Measurements from ENCODE around the gene ZFAND3. TPM values are rescaled to one million over a fixed set of nuclear protein-coding genes. Genes with fewer than 3 reads are reported as not detected.

ZFAND3 gene
- total and polyA plus RNA-seq, 3 donors from 2014 or later: 104 to 329 (median 109) TPM

DNA sequence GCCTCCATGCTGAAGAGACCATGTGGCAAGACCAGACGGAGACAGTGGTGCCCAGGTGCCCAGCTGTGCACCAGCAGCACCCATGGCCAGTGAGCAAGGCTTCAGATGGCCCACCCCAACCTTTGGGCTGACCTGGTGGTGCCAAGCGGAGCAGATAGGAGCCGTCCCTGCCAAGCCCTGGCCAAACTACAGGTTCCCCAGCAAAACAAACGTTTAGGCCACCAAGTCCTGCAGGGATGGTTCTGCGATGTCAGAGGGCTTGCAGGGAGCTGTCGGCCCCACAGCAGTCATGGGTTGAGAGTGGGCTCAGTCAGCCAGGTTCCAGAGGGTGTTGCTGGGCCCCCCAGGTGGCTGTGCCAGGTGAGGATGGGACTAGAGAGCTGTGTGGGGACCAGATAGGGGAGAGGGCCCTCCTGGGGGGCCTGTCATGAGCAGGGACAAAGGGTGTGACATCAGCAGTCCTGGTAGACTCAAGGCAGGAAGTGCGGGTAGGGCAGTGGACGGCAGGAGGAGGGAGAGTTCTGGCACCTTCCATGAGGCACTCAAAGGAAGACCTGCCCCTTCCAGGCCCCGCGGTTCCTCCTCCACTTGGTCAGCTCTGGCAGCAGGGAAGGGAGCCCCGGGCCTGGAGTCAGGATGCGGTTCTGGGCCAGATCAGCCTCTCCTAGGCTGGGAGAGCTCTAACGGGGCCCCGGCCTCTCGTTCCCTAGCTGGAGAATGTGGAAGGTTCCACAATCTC, 342.4 kb downstream of the ZFAND3 start:
- TF ChIP-seq, protein P1, sequence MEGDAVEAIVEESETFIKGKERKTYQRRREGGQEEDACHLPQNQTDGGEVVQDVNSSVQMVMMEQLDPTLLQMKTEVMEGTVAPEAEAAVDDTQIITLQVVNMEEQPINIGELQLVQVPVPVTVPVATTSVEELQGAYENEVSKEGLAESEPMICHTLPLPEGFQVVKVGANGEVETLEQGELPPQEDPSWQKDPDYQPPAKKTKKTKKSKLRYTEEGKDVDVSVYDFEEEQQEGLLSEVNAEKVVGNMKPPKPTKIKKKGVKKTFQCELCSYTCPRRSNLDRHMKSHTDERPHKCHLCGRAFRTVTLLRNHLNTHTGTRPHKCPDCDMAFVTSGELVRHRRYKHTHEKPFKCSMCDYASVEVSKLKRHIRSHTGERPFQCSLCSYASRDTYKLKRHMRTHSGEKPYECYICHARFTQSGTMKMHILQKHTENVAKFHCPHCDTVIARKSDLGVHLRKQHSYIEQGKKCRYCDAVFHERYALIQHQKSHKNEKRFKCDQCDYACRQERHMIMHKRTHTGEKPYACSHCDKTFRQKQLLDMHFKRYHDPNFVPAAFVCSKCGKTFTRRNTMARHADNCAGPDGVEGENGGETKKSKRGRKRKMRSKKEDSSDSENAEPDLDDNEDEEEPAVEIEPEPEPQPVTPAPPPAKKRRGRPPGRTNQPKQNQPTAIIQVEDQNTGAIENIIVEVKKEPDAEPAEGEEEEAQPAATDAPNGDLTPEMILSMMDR (IDR thresholded peaks at IDR 0.05): no peak
- TF ChIP-seq POLR2A (IDR thresholded peaks at IDR 0.05): no peak
- intact Hi-C loops (cut with DNase I; ENCODE audit: low total_unique reads): no loop called here

DNA sequence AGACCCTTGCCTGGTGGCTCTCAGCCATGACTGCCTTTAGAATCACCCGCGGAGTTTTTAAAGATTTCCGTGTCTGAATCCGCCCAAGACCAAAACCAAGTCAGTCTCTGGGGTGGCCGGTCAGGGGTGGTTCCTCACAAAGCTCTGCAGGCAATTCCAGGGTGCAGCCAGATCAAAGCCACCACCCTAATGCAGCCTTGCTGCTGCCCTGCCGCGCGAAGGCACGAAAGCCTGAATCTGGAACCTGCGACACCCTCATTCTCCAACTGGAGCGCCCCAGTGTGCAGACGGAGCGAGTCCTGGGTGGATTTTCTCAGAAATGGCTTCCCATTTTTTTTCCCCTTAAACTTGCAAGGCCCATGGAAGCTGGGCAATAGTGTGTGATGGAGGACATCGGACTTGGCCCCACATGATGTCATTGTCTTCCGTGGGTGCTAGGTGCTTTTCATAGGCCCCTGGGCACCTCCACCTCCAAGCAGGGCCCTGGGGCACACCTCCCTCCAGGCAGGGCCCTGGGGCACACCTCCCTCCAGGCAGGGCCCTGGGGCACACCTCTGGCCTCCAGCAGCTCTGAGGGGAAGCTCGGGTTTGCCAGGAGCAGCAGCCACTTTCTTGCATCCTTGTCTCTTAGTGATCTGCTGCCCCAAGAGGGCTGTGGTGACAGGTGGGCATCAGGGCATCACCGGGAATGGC, 343.1 kb downstream of the ZFAND3 start:
- intact Hi-C loops (cut with DNase I; ENCODE audit: low total_unique reads): no loop called here
- Histone ChIP-seq H3K36me3 (ENCODE audit: low read depth, missing control alignments) (no peaks in the 10 kb centered on the region), H3K4me3 (no peak overlapping the region), H3K27ac (no peak overlapping the region), H3K27me3 (no peaks in the 10 kb centered on the region), H3K9me3 (no peaks in the 10 kb centered on the region), H3K4me1 (peaks cover 5% of the 10 kb centered on the region)
- TF ChIP-seq, protein P1 (IDR thresholded peaks at IDR 0.05): no peak
- WGBS, 2 donors: 90 to 95% methylated on average over 15 to 17 of the region's 17 CpGs
- DNase-seq: no peak

More for the DNA sequence above, 342.4 kb downstream of the ZFAND3 start:
- H3K27me3 ChIP-seq: no peaks in the 10 kb centered on the region
- 89 to 95% methylated on average over 12 to 14 of the region's 15 CpGs for WGBS, 2 donors
- DNase-seq: no peak
- no peaks in the 10 kb centered on the region for H3K9me3 ChIP-seq
- H3K4me3 ChIP-seq: no peak overlapping the region
- H3K27ac ChIP-seq: no peak overlapping the region
- H3K36me3 ChIP-seq (ENCODE audit: low read depth, missing control alignments): no peaks in the 10 kb centered on the region
- peaks cover 5% of the 10 kb centered on the region for H3K4me1 ChIP-seq

DNA sequence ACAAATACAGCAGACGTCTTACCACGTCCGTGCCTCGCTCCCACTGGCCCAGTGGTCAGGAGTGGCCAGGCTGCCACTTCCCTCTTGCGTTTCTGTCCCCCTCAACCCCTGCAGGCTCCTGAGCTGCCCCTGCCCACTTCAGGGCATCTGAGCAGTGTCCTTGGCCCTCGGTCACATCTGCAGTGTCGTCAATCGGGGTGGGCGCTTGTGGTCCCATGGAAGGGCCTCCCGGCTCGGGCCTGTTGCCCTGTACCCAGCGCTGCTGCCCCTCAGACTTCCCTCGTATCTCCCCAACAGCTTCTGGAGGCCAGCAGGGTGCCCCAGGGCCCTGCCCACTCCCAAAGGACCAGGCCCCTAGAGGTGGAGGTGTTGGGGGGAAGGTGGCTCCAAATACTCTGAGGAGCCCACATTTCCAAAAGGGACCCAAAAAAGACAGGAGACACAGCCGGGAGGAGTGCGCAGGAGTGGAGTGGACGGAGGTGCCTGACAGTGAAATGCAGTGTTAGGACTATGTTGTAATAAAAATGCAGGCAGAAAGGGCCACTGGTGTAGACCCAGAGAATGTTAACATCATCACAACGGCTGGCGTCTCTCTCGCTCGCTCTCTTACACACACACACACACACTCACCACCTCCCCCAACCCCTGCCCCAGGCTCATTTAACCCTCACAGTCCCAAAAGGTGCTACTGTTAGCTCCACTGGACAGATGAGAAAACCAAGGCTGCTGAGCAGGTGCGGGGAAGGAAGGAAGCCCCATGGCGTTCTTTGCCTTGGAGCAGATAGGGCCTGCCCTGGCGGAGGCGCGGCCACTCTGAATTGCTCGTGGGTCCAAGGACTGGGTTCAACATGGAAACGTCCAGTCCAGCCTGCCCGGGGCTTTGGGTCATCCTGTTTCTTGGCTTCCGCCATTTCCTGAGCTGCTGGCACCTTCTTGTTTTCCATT, 343.9 kb downstream of the ZFAND3 start:
- Histone ChIP-seq H3K9me3 (no peaks in the 10 kb centered on the region), H3K36me3 (ENCODE audit: low read depth, missing control alignments) (no peaks in the 10 kb centered on the region), H3K4me1 (peaks cover 5% of the 10 kb centered on the region), H3K4me3 (no peak overlapping the region), H3K27me3 (no peaks in the 10 kb centered on the region), H3K27ac (no peak overlapping the region)
- TF ChIP-seq POLR2A (IDR thresholded peaks at IDR 0.05): no peak
- TF ChIP-seq, protein P1 (IDR thresholded peaks at IDR 0.05): no peak
- intact Hi-C loops (cut with DNase I; ENCODE audit: low total_unique reads): no loop called here
- no peak for DNase-seq
- 85% methylated on average over 24 to 29 of the region's 29 CpGs for WGBS, 2 donors

DNA sequence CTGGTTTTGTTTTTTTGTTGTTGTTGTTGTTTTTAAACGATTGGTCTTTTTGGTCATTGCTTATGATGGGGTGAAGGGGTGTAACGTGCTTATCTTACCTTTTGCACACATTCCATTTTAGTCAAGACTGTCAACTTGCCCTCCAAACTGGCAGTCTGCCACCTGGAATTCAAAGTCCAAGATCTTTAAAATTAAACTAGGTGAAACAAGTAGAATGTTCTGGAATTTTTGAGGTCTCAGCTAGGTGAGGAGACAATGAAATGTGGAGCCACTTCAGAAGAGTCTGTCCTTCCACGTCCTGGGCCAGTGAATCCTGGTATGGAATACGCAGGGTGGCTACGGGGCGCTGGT, 344.6 kb downstream of the ZFAND3 start:
- H3K36me3 ChIP-seq (ENCODE audit: low read depth, missing control alignments): no peaks in the 10 kb centered on the region
- H3K9me3 ChIP-seq: no peaks in the 10 kb centered on the region
- TF ChIP-seq POLR2A (IDR thresholded peaks at IDR 0.05): no peak
- TF ChIP-seq, protein P1 (IDR thresholded peaks at IDR 0.05): no peak
- WGBS, 2 donors: 88 to 91% methylated on average over 6 of the region's 6 CpGs
- H3K4me3 ChIP-seq: no peak overlapping the region
- H3K27ac ChIP-seq: no peak overlapping the region
- intact Hi-C loops (cut with DNase I; ENCODE audit: low total_unique reads): no loop called here
- H3K27me3 ChIP-seq: no peaks in the 10 kb centered on the region
- no peak for DNase-seq
- H3K4me1 ChIP-seq: peaks cover 5% of the 10 kb centered on the region

Measured in testis (tissue), 3 donors.